Measurements from ENCODE around the gene AJM1. TPM values are rescaled to one million over a fixed set of nuclear protein-coding genes. Genes with fewer than 3 reads are reported as not detected.

AJM1 gene
- polyA plus RNA-seq, 3 donors = 0.10 to 2.0 (median 0.18) TPM

DNA sequence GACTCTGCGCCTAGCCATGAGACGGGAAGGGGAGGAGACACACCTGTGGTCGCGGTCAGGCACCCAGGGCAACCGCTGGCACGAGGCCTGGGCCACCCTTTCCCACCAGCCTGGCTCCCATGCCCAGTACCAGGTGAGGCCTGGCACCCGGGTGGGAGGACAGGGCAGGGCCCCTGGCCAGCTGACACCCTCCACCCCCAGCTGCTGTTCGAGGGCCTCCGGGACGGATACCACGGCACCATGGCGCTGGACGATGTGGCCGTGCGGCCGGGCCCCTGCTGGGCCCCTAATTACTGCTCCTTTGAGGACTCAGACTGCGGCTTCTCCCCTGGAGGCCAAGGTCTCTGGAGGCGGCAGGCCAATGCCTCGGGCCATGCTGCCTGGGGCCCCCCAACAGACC is 14.9 kb downstream of the AJM1 start:
- no peak overlapping the region for H3K27ac Mint-ChIP-seq
- no peaks in the 10 kb centered on the region for H3K79me2 ChIP-seq (ENCODE audit: insufficient read depth, low read length)

DNA sequence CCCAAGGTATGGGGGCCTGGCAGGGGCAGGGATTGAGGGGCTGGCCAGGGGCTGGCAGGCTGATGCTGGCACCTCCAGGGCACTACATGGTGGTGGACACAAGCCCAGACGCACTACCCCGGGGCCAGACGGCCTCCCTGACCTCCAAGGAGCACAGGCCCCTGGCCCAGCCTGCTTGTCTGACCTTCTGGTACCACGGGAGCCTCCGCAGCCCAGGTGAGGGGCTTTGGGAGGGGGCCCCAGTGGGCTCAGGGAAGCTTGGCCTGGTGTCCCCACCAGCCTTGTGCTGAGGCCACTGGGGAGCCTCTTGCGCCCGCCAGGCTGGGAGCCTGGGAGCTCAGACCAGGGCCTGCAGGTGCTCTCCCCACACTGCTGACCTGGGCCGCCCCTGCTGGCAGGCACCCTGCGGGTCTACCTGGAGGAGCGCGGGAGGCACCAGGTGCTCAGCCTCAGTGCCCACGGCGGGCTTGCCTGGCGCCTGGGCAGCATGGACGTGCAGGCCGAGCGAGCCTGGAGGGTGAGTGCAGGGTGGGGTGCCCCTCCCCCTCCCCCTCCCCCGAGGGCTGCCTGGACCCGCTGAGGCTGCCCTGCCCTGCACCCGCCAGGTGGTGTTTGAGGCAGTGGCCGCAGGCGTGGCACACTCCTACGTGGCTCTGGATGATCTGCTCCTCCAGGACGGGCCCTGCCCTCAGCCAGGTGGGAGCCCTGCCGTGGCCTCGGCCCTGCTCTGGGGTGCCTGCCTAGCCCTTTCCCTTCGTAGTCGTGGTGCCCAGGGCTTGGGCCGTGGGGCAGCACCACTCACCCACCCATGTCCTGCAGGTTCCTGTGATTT is 15.5 kb downstream of the AJM1 start:
- no peak overlapping the region for H3K4me3 ChIP-seq (replicated peaks in 1 of 3; ENCODE audit: low read depth in 2 of 3, low read length in 3 of 3)
- H3K27me3 ChIP-seq (ENCODE audit: control insufficient read depth in 2 of 2, insufficient read depth in 2 of 2, low read length in 2 of 2) = no peaks in the 10 kb centered on the region
- H3K9me3 ChIP-seq (replicated peaks in 1 of 2; ENCODE audit: control insufficient read depth in 1 of 2, insufficient read depth in 1 of 2, low read length in 2 of 2) = no peaks in the 10 kb centered on the region
- Mint-ChIP-seq H3K36me3 (peaks cover 18 to 22% of the 10 kb centered on the region in 2 donors), H3K27ac (no peak overlapping the region), H3K9me3 (no peaks in the 10 kb centered on the region), H3K4me3 (no peak overlapping the region), H3K27me3 (ENCODE audit: low read depth in 3 of 3) (no peaks in the 10 kb centered on the region), H3K4me1 (no peaks in the 10 kb centered on the region)
- no peaks in the 10 kb centered on the region for H3K4me1 ChIP-seq (ENCODE audit: control insufficient read depth in 1 of 2, insufficient read depth in 2 of 2, low read length in 2 of 2)
- H4K20me1 ChIP-seq (ENCODE audit: insufficient read depth, low read length) = peaks cover 28% of the 10 kb centered on the region
- TF ChIP-seq, protein P1, sequence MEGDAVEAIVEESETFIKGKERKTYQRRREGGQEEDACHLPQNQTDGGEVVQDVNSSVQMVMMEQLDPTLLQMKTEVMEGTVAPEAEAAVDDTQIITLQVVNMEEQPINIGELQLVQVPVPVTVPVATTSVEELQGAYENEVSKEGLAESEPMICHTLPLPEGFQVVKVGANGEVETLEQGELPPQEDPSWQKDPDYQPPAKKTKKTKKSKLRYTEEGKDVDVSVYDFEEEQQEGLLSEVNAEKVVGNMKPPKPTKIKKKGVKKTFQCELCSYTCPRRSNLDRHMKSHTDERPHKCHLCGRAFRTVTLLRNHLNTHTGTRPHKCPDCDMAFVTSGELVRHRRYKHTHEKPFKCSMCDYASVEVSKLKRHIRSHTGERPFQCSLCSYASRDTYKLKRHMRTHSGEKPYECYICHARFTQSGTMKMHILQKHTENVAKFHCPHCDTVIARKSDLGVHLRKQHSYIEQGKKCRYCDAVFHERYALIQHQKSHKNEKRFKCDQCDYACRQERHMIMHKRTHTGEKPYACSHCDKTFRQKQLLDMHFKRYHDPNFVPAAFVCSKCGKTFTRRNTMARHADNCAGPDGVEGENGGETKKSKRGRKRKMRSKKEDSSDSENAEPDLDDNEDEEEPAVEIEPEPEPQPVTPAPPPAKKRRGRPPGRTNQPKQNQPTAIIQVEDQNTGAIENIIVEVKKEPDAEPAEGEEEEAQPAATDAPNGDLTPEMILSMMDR (IDR thresholded peaks at IDR 0.05) = no peak
- no peak overlapping the region for H2AFZ ChIP-seq (ENCODE audit: insufficient read depth, low read depth, low read length, poor library complexity, severe bottlenecking)
- no peak overlapping the region for H3K9ac ChIP-seq (ENCODE audit: insufficient read depth, low read length, poor library complexity, severe bottlenecking)
- H3K79me2 ChIP-seq (ENCODE audit: insufficient read depth, low read length) = no peaks in the 10 kb centered on the region
- intact Hi-C loops (cut with micrococcal nuclease) = no loop called here
- DNase-seq = peak in 1 of 3 donors; percentile 3
- H3K4me2 ChIP-seq (replicated peaks; ENCODE audit: extremely low read depth, low read length, poor library complexity, severe bottlenecking) = no peak overlapping the region
- no peak overlapping the region for H3K27ac ChIP-seq (ENCODE audit: low read depth in 1 of 2, low read length in 2 of 2)
- 92% methylated on average over 23 of the region's 29 CpGs for WGBS (ENCODE audit: insufficient coverage)
- H3K36me3 ChIP-seq (replicated peaks in 1 of 2; ENCODE audit: control insufficient read depth in 1 of 2, insufficient read depth in 2 of 2, low read length in 2 of 2) = peaks cover 22 to 24% of the 10 kb centered on the region in 2 donors

More for the DNA sequence above, 14.9 kb downstream of the AJM1 start:
- H3K27ac ChIP-seq (ENCODE audit: low read depth in 1 of 2, low read length in 2 of 2) = no peak overlapping the region
- WGBS (ENCODE audit: insufficient coverage) = 95% methylated on average over 14 of the region's 19 CpGs
- no peak overlapping the region for H3K4me2 ChIP-seq (replicated peaks; ENCODE audit: extremely low read depth, low read length, poor library complexity, severe bottlenecking)
- no peak overlapping the region for H2AFZ ChIP-seq (ENCODE audit: insufficient read depth, low read depth, low read length, poor library complexity, severe bottlenecking)
- no peaks in the 10 kb centered on the region for H3K4me1 ChIP-seq (ENCODE audit: control insufficient read depth in 1 of 2, insufficient read depth in 2 of 2, low read length in 2 of 2)
- no peaks in the 10 kb centered on the region for H3K9me3 Mint-ChIP-seq
- peaks cover 28% of the 10 kb centered on the region for H4K20me1 ChIP-seq (ENCODE audit: insufficient read depth, low read length)
- no peaks in the 10 kb centered on the region for H3K9me3 ChIP-seq (replicated peaks in 1 of 2; ENCODE audit: control insufficient read depth in 1 of 2, insufficient read depth in 1 of 2, low read length in 2 of 2)
- peaks cover 16 to 18% of the 10 kb centered on the region in 2 donors for H3K36me3 ChIP-seq (replicated peaks in 1 of 2; ENCODE audit: control insufficient read depth in 1 of 2, insufficient read depth in 2 of 2, low read length in 2 of 2)
- no peak overlapping the region for H3K4me3 ChIP-seq (replicated peaks in 1 of 3; ENCODE audit: low read depth in 2 of 3, low read length in 3 of 3)
- H3K4me3 Mint-ChIP-seq = no peak overlapping the region
- H3K36me3 Mint-ChIP-seq = peaks cover 12 to 16% of the 10 kb centered on the region in 2 donors
- intact Hi-C loops (cut with micrococcal nuclease) = no loop called here
- TF ChIP-seq, protein P1 (IDR thresholded peaks at IDR 0.05) = no peak
- H3K27me3 ChIP-seq (ENCODE audit: control insufficient read depth in 2 of 2, insufficient read depth in 2 of 2, low read length in 2 of 2) = no peaks in the 10 kb centered on the region
- H3K9ac ChIP-seq (ENCODE audit: insufficient read depth, low read length, poor library complexity, severe bottlenecking) = no peak overlapping the region
- H3K4me1 Mint-ChIP-seq = no peaks in the 10 kb centered on the region
- H3K27me3 Mint-ChIP-seq (ENCODE audit: low read depth in 3 of 3) = no peaks in the 10 kb centered on the region
- no peak for DNase-seq
